BE2C (cell line): ENCODE data around the gene LAX1.
"Not testable (repeated sequence)": the region's sequence is repeated elsewhere in the genome, so short reads cannot be mapped to it uniquely, and the experiment has no call there.

Experiments
- DNase-seq: peaks from one replicate; pipeline ENCODE4 v3.0.0-alpha.2; 2020
- H3K27me3 ChIP-seq: fragments of 250-450 bp; sonication (Bioruptor Pico); 2 replicates; pipeline ENCODE4 v1.5.1; 2020; ENCODE audit warnings: mild to moderate bottlenecking
- H3K36me3 ChIP-seq: fragments of 250-450 bp; sonication (Bioruptor Pico); 2 replicates; pipeline ENCODE4 v1.5.1; 2020; ENCODE audit warnings: mild to moderate bottlenecking
- H3K4me1 ChIP-seq: fragments of 250-450 bp; sonication (Bioruptor Pico); 2 replicates; pipeline ENCODE4 v1.5.1; 2020
- H3K4me3 ChIP-seq: 2 replicates; pipeline ENCODE4 v1.5.1; 2011; ENCODE audit warnings: low read depth, low read length
- H3K9me3 ChIP-seq: fragments of 250-450 bp; sonication (Bioruptor Pico); 2 replicates; pipeline ENCODE4 v1.5.1; 2020
- TF ChIP-seq, protein P1 (sequence below): IDR thresholded peaks from 2 replicates; pipeline ENCODE4 v1.5.1; 2012; ENCODE audit warnings: mild to moderate bottlenecking, low read depth, low read length

The LAX1 gene

DNA sequence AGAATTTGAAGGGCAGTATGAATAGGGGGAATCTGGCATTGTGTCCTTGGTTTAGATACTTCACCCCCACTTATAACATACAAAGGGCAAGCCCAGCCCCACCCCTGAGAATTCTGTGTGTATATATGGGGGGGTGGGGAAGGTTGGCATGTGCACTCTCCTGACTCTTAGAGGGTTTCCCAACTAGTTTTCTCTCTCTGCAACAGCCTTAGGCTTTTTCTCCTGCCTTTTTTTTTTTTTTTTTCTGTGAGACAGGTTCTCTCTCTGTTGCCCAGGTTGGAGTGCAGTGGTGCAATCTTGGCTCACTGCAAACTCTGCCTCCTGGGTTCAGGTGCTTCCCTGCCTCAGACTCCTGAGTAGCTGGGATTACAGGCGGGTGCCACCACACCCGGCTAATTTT, 27.5 kb downstream of the LAX1 start:
- TF ChIP-seq, protein P1, sequence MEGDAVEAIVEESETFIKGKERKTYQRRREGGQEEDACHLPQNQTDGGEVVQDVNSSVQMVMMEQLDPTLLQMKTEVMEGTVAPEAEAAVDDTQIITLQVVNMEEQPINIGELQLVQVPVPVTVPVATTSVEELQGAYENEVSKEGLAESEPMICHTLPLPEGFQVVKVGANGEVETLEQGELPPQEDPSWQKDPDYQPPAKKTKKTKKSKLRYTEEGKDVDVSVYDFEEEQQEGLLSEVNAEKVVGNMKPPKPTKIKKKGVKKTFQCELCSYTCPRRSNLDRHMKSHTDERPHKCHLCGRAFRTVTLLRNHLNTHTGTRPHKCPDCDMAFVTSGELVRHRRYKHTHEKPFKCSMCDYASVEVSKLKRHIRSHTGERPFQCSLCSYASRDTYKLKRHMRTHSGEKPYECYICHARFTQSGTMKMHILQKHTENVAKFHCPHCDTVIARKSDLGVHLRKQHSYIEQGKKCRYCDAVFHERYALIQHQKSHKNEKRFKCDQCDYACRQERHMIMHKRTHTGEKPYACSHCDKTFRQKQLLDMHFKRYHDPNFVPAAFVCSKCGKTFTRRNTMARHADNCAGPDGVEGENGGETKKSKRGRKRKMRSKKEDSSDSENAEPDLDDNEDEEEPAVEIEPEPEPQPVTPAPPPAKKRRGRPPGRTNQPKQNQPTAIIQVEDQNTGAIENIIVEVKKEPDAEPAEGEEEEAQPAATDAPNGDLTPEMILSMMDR, result no peak
- Histone ChIP-seq H3K4me1 (0 out of 2 replicates have a peak, but pooled peaks cover 2% of the 10 kb centered on the region), H3K36me3 (peaks cover 6% of the 10 kb centered on the region), H3K27me3 (no peaks in the 10 kb centered on the region), H3K9me3 (no peaks in the 10 kb centered on the region), H3K4me3 (no peak overlapping the region)
- DNase-seq, result no peak

DNA sequence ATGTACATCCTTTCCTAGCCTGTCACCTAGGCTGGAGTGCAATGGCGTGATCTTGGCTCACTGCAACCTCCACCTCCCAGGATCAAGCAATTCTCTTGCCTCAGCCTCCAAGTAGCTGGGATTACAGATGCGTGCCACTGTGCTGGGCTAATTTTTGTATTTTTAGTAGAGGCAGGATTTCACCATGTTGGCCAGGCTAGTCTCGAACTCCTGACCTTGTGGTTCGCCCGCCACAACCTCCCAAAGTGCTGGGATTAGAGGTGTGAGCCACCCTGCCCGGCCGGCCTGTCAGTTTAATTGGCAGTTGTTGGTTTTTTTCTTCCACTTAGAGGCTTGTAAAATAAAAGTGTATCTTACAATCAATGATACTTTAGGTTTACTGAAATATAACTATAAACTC, 28.6 kb downstream of the LAX1 start:
- H3K4me1 ChIP-seq, DNase-seq, H3K9me3 ChIP-seq, H3K4me3 ChIP-seq, H3K27me3 ChIP-seq: not testable (repeated sequence)
- peaks cover 17% of the 10 kb centered on the region for H3K36me3 ChIP-seq

DNA sequence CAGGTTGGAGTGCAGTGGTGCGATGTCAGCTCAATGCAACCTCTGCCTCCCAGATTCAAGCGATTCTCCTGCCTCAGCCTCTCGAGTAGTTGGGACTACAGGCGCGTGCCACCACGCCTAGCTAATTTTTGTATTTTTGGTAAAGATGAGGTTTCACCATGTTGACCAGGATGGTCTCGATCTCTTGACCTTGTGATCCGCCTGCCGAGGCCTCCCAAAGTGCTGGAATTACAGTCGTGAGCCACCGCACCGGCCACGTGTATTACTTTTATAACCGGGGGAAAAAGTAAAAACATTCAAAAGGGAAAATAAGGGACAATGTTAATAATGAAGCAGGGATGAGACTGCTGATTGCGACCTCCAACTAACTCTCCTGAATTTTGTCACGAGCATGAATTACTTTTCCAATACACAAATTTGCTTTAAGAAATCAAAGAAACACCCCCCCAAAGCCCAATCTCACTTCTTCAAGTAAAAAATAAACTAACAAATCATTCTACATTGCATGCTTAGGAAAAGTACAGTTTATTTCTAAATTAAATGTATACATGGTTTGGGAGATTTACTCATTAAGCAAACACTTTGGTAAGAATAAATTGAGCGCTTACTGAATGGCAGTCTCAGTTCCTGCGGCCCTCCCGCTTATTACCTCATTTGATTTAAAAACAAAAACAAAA, 29.9 kb downstream of the LAX1 start:
- Histone ChIP-seq H3K9me3 (0 out of 2 replicates have a peak, but pooled peaks cover 2% of the 10 kb centered on the region), H3K27me3 (no peaks in the 10 kb centered on the region), H3K4me3 (peak overlapping the region; percentile 80), H3K4me1 (peaks cover 3% of the 10 kb centered on the region; the same call in 1 of the 2 replicates), H3K36me3 (peaks cover 30% of the 10 kb centered on the region)
- TF ChIP-seq, protein P1, result no peak
- DNase-seq, result no peak

DNA sequence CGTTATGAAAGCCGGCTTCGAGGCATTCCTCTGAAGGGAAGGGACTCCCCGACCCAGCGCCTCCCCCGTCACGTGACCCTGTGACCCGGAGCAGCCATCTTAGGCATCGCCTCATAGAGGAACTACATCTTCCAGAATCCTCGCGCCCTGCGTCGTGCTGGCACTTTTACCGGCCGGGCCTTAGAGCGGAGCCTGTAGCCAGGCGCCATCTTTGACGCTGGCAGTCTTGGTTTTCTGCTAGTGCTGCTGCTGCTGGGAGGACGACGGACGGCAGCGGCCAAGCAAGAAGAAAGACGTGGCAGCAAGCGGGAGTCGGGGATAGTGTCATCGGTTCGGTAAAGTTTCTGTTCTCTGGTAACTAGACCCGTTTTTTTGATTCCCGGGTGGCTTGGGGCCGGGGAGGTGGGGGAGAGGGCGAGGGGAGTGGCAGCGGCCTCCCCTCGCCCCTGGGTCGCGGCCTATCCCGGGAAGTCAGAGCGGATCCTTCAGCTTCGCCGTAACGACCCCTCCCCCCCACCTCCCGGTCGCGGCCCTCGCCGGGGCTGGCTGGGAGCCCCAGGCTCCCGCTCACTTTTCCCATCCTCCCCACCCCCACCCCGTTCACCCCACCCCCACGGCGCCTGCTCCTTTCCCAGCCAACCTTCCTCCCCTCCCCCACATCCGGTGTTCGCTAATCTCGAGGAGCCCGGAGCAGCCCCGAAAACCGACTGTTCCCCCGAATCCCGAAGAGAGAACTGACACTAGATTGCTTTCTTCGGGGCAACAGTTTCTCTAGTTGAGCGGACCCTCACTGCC, 30.7 kb downstream of the LAX1 start, which contains the start of the genes ZBED6 and ZC3H11A:
Gene ZBED6 (plus strand): TSS at position 183 of the 795 bp plus-strand sequence. CDS start 1,900 bp downstream, outside the sequence.
Gene ZC3H11A (plus strand): TSS at position 183 of the 795 bp plus-strand sequence. CDS start 21,448 bp downstream, outside the sequence.
- peak within 1 kb of the TSS; percentile 80 for H3K4me3 ChIP-seq
- peak; percentile 98 for DNase-seq
- no peaks in the 10 kb centered on the region for H3K27me3 ChIP-seq
- peaks cover 35% of the 10 kb centered on the region for H3K36me3 ChIP-seq
- H3K9me3 ChIP-seq, result 0 out of 2 replicates have a peak, but pooled peaks cover 2% of the 10 kb centered on the region
- peaks cover 5% of the 10 kb centered on the region; the same call in 1 of the 2 replicates for H3K4me1 ChIP-seq
- TF ChIP-seq, protein P1, result no peak

DNA sequence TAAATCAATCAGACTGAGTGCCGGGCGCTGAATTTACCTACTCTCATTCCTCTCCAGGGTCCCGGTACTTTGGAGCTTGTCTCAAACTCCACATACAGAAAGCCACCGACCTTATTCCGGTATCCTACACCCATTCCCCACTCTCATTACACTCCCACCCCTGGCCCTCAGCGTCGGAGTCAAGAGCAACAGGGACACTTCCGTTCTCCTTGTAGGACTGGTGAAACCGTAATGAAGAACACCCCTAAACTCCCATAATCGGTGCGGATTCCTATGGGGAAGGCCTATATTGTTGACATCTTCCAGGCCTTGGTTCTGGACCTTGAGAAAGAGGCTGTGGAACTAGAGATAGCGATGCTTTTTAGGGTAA, 31.2 kb downstream of the LAX1 start:
- Histone ChIP-seq H3K4me3 (peak overlapping the region; percentile 80), H3K27me3 (no peaks in the 10 kb centered on the region), H3K4me1 (peaks cover 5% of the 10 kb centered on the region; the same call in 1 of the 2 replicates), H3K36me3 (peaks cover 37% of the 10 kb centered on the region), H3K9me3 (0 out of 2 replicates have a peak, but pooled peaks cover 2% of the 10 kb centered on the region)
- TF ChIP-seq, protein P1, result no peak
- DNase-seq, result peak; percentile 46

DNA sequence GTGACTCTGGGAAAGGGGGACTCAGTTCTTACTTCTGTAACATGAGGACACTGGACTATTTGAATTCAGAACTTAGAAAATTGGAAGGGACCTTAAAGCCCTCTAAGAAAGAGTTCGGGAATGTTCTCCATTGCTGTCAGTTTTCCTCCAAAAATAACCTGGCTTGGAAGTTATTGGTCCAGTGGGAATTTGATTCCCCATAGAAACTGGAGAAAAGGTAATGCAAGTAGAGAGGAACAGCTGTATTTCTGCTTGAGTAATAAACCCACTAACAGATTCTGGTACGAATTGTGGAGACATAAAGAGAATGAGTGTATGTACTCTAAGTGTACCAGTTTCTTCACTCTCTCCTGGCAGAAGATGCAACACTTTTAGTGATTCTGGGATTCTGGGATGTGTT, 32.2 kb downstream of the LAX1 start:
- H3K9me3 ChIP-seq, result 0 out of 2 replicates have a peak, but pooled peaks cover 2% of the 10 kb centered on the region
- H3K27me3 ChIP-seq, result no peaks in the 10 kb centered on the region
- peaks cover 5% of the 10 kb centered on the region; the same call in 1 of the 2 replicates for H3K4me1 ChIP-seq
- peaks cover 45% of the 10 kb centered on the region for H3K36me3 ChIP-seq
- DNase-seq, result no peak
- TF ChIP-seq, protein P1, result no peak
- no peak overlapping the region; the same call in 1 of the 2 replicates for H3K4me3 ChIP-seq
